ENCODE data around the gene DSCAM. TPM values are rescaled to one million over a fixed set of nuclear protein-coding genes. Genes with fewer than 3 reads are reported as not detected.

DSCAM gene
- total and polyA plus RNA-seq, 2 donors (not counting 1 experiment from before 2014, with no cell fraction given): not detected

GRCh38 chr21:40797891-40798290 is 49.1 kb downstream of the DSCAM start:
- POLR2A ChIA-PET: no interaction called here
- H3K4me1 ChIP-seq (ENCODE audit: control insufficient read depth in 2 of 2, insufficient read depth in 2 of 2, low read length in 2 of 2): no peaks in the 10 kb centered on the region
- H3K4me3 ChIP-seq (ENCODE audit: control extremely low read depth in 1 of 5, extremely low read depth in 1 of 5, insufficient read depth in 1 of 5, low read depth in 2 of 5, low read length in 4 of 5): no peak overlapping the region
- H2AFZ ChIP-seq (ENCODE audit: insufficient read depth, low read depth, low read length, poor library complexity, severe bottlenecking): no peak overlapping the region
- DNase-seq (no peak), ATAC-seq (ENCODE audit: low read depth) (no peak)
- H3K79me2 ChIP-seq (ENCODE audit: control insufficient read depth, insufficient read depth, low read length): no peaks in the 10 kb centered on the region
- TF ChIP-seq CTCF (IDR thresholded peaks at IDR 0.05) (no peak), EZH2 (IDR thresholded peaks at IDR 0.05; ENCODE audit: borderline replicate concordance, insufficient read depth, low read depth, low read length, poor library complexity, severe bottlenecking) (no peak)
- Mint-ChIP-seq H3K4me3 (no peak overlapping the region), H3K9me3 (ENCODE audit: insufficient read depth) (peaks cover 8% of the 10 kb centered on the region), H3K27me3 (no peaks in the 10 kb centered on the region), H3K4me1 (no peaks in the 10 kb centered on the region), H3K27ac (no peak overlapping the region)
- no CpG with 5 or more reads among the region's 2 CpGs for WGBS (ENCODE audit: insufficient coverage)
- no peaks in the 10 kb centered on the region for H4K20me1 ChIP-seq (ENCODE audit: control insufficient read depth, insufficient read depth, low read length, poor library complexity, severe bottlenecking)
- no peak overlapping the region for H3K4me2 ChIP-seq (replicated peaks; ENCODE audit: low read depth, low read length, poor library complexity, severe bottlenecking)
- peaks cover 6 to 17% (median 11%) of the 10 kb centered on the region in 3 donors for H3K9me3 ChIP-seq (ENCODE audit: control extremely low read depth in 1 of 3, control insufficient read depth in 2 of 3, insufficient read depth in 1 of 3, low read length in 2 of 3)
- no peak overlapping the region for H3K9ac ChIP-seq (ENCODE audit: low read length)
- no peaks in the 10 kb centered on the region for H3K27me3 ChIP-seq (replicated peaks in 1 of 4; ENCODE audit: control extremely low read depth in 1 of 4, control insufficient read depth in 3 of 4, insufficient read depth in 4 of 4, low read length in 3 of 4)
- intact Hi-C loops (cut with micrococcal nuclease): no loop called here
- CTCF ChIA-PET: no interaction called here
- no peak overlapping the region for H3K27ac ChIP-seq (ENCODE audit: low read length in 2 of 2)
- H3K36me3 ChIP-seq (replicated peaks in 1 of 2; ENCODE audit: control extremely low read depth in 1 of 2, control insufficient read depth in 1 of 2, extremely low read depth in 1 of 2, insufficient read depth in 2 of 2, low read length in 1 of 2): no peaks in the 10 kb centered on the region

- Mint-ChIP-seq H3K4me1 (no peaks in the 10 kb centered on the region), H3K4me3 (no peak overlapping the region), H3K27me3 (no peaks in the 10 kb centered on the region), H3K27ac (no peak overlapping the region), H3K9me3 (ENCODE audit: insufficient read depth) (peaks cover 8% of the 10 kb centered on the region)
- no peaks in the 10 kb centered on the region for H3K79me2 ChIP-seq (ENCODE audit: control insufficient read depth, insufficient read depth, low read length)
- H4K20me1 ChIP-seq (ENCODE audit: control insufficient read depth, insufficient read depth, low read length, poor library complexity, severe bottlenecking): no peaks in the 10 kb centered on the region
- TF ChIP-seq EZH2 (IDR thresholded peaks at IDR 0.05; ENCODE audit: borderline replicate concordance, insufficient read depth, low read depth, low read length, poor library complexity, severe bottlenecking) (no peak), CTCF (IDR thresholded peaks at IDR 0.05) (no peak)
- CTCF ChIA-PET: no interaction called here
- no peak for ATAC-seq (ENCODE audit: low read depth)
- intact Hi-C loops (cut with micrococcal nuclease): no loop called here
- no peak overlapping the region for H3K27ac ChIP-seq (ENCODE audit: low read length in 2 of 2)
- no peaks in the 10 kb centered on the region for H3K36me3 ChIP-seq (replicated peaks in 1 of 2; ENCODE audit: control extremely low read depth in 1 of 2, control insufficient read depth in 1 of 2, extremely low read depth in 1 of 2, insufficient read depth in 2 of 2, low read length in 1 of 2)
- no peak overlapping the region for H3K9ac ChIP-seq (ENCODE audit: low read length)
- peaks cover 6 to 17% (median 11%) of the 10 kb centered on the region in 3 donors for H3K9me3 ChIP-seq (ENCODE audit: control extremely low read depth in 1 of 3, control insufficient read depth in 2 of 3, insufficient read depth in 1 of 3, low read length in 2 of 3)
- POLR2A ChIA-PET: no interaction called here
- no peak overlapping the region for H2AFZ ChIP-seq (ENCODE audit: insufficient read depth, low read depth, low read length, poor library complexity, severe bottlenecking)
- no peaks in the 10 kb centered on the region for H3K27me3 ChIP-seq (replicated peaks in 1 of 4; ENCODE audit: control extremely low read depth in 1 of 4, control insufficient read depth in 3 of 4, insufficient read depth in 4 of 4, low read length in 3 of 4)
- H3K4me2 ChIP-seq (replicated peaks; ENCODE audit: low read depth, low read length, poor library complexity, severe bottlenecking): no peak overlapping the region
- H3K4me3 ChIP-seq (ENCODE audit: control extremely low read depth in 1 of 5, extremely low read depth in 1 of 5, insufficient read depth in 1 of 5, low read depth in 2 of 5, low read length in 4 of 5): no peak overlapping the region
- no peaks in the 10 kb centered on the region for H3K4me1 ChIP-seq (ENCODE audit: control insufficient read depth in 2 of 2, insufficient read depth in 2 of 2, low read length in 2 of 2)
- DNase-seq: no peak
- no CpG with 5 or more reads among the region's 1 CpG for WGBS (ENCODE audit: insufficient coverage)
Observed at GRCh38 chr21:40797410-40797809, 49.5 kb downstream of the DSCAM start.
